Adipose tissue (tissue), 3 donors: Measurements from ENCODE around the gene C1QTNF2. TPM values are rescaled to one million over a fixed set of nuclear protein-coding genes. Genes with fewer than 3 reads are reported as not detected.
"Not testable (repeated sequence)": the region's sequence is repeated elsewhere in the genome, so short reads cannot be mapped to it uniquely, and the experiment has no call there.

Source experiments
- H3K27ac ChIP-seq: one replicate; pipeline ENCODE4 v1.5.1; 2013; ENCODE audit warnings: low read depth, low read length
- WGBS, 3 donors: extraction: QIAGEN DNeasy Blood & Tissue Kit; methylation state at CpG; one replicate each; pipeline ENCODE4 v1.1.7; 2013; 5-methylcytosine and 5-hydroxymethylcytosine counted together
- polyA plus RNA-seq, 3 donors: library from polyadenylated mRNA; stranded (reverse); fragments of 200-250 nt; gene quantifications; one replicate each; pipeline ENCODE4 v1.2.3, GENCODE V29; 2013
- donor health status: healthy with polysubstance abuse.
- donor health status: Bipolar disorder and iron deficiency.
- donor health status: healthy.

The C1QTNF2 gene
- polyA plus RNA-seq, 3 donors: 0.14 to 0.67 (median 0.56) TPM

DNA sequence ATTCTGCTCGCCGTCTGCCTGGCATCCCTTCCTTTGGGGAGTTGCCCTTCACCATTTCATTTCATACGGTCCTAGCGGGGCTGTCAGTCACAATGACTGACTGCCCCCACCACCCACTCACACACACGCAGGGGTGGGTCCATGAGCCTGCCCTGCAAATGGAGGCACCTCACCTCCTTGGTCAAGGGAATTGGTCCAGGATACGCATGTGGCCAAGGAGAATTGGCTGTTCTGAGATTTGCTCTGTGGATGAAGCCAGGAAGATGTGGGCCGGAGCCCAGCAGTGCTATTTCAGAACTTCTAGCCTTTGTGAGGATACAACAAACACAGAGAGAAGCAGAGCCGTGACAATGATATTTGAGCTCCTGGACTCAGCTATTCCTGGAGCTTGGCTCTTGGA, 17.0 kb downstream of the C1QTNF2 start:
- 80 to 89% (median 81%) methylated on average over 8 of the region's 8 CpGs for WGBS, 3 donors
- no peak overlapping the region for H3K27ac ChIP-seq

- no peak overlapping the region for H3K27ac ChIP-seq
- 88 to 96% (median 91%) methylated on average over 4 of the region's 4 CpGs for WGBS, 3 donors
Measured at GRCh38 chr5:160352308-160352707, 18.1 kb downstream of the C1QTNF2 start.

DNA sequence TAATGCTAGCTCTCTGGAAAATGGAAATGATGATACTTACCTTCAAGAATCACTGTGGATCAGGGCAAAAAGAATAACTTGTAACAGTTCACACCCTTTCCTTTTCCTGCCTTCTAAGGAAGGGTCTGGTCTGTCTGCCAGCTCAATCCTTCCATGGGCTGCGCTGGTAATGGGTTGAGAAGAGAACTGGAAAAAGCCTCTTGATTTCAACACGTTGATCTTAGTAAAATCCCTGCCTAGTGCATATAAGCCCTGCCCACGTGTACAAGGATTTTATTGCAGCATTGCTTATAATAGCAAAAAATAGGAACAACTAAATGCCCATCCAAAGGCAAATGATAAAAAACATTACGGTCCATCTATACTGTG, 20.5 kb downstream of the C1QTNF2 start:
- 72 to 78% (median 72%) methylated on average over 4 of the region's 4 CpGs for WGBS, 3 donors
- H3K27ac ChIP-seq: no peak overlapping the region

GRCh38 chr5:160349249-160349934, 21.0 kb downstream of the C1QTNF2 start:
- WGBS, 3 donors: 92 to 96% (median 96%) methylated on average over 27 of the region's 27 CpGs
- H3K27ac ChIP-seq: no peak overlapping the region

GRCh38 chr5:160348080-160348479, 22.3 kb downstream of the C1QTNF2 start:
- 70 to 91% (median 90%) methylated on average over 11 of the region's 11 CpGs for WGBS, 3 donors

DNA sequence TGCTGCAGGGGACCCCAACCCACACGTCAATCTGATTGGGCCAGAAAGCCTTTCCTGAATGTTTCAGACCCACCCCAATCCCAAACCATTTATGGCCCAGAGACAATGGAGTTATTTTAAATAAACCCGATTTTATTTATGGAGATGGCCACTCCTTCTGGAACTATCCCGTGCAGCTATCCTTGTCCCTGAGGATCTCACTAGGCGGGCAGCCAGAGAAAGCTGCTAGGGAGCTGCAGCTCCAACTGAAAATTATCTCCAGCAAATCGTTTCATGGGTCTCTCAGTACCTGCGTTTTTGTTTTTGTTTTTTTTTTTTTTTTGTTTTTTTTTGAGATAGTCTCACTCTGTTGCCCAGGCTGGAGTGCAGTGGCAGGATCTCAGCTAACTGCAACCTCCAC, 23.0 kb downstream of the C1QTNF2 start:
- no peak overlapping the region for H3K27ac ChIP-seq
- 47 to 74% (median 56%) methylated on average over 6 of the region's 6 CpGs for WGBS, 3 donors

More at GRCh38 chr5:160348080-160348479, 22.3 kb downstream of the C1QTNF2 start:
- H3K27ac ChIP-seq: no peak overlapping the region

DNA sequence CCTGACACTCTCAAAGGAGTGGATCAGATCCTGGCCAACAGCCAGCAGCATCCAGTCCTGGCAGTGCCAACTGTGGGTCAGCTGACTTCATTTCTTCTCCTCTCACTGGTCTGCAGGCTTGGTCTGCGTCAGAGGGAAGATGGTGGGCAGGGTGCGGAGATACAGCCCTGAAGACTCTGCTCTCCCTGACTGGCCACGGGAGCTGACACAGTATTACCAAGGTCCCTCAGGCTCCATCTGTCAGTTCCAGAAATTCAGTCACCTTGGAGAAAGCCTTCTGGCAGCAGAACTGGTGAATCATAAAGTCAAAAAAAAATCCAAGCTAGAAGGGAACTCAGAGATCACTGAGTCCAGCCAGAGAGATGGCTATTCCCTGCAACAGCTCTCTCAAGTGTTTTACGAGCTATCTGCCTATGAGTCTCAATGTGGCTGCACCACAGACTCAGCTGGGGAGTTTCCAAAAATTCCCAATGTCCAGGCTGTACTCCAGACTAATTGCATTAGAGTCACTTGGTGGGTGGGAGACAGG, 27.9 kb downstream of the C1QTNF2 start:
- no peak overlapping the region for H3K27ac ChIP-seq
- WGBS, 3 donors: 70 to 85% (median 70%) methylated on average over 4 of the region's 4 CpGs

DNA sequence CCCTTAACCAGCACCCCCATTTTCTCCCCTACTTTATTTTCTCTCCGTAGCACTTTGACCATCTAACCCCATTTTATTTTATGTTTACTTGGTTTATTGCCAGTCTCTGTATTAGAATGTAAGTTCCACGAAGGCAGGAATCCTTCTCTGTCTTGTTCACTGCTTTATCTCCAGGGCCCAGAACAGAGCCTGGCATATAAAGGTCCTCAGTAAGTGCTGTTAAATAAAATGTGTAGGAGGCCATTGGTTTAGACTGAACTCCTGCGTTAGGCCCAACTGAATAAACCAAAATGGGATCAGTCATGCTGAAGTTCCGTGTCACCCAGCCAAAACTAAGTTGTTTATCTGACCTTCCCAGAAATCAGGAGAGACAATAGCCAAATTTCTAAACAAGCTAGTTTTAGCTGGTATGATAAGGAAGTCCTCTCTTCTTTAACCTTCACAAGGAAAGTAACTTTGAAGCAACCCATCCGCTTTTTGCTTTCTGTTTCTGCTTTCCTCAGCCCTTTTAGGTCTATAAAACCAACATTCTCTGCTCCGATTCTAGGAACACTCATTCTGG, 29.0 kb downstream of the C1QTNF2 start:
- WGBS, 3 donors: 81 to 91% (median 85%) methylated on average over 6 of the region's 6 CpGs
- no peak overlapping the region for H3K27ac ChIP-seq

GRCh38 chr5:160340513-160340912, 29.9 kb downstream of the C1QTNF2 start:
- H3K27ac ChIP-seq: not testable (repeated sequence)

- no peak overlapping the region for H3K27ac ChIP-seq
- WGBS, 3 donors: 52 to 85% (median 79%) methylated on average over 10 of the region's 10 CpGs
Measured at GRCh38 chr5:160339406-160340130, 30.9 kb downstream of the C1QTNF2 start.

GRCh38 chr5:160334716-160335115, 35.7 kb downstream of the C1QTNF2 start:
- 73 to 81% (median 76%) methylated on average over 3 of the region's 3 CpGs for WGBS, 3 donors
- H3K27ac ChIP-seq: not testable (repeated sequence)

GRCh38 chr5:160333721-160334120, 36.7 kb downstream of the C1QTNF2 start:
- 63 to 86% (median 76%) methylated on average over 3 of the region's 3 CpGs for WGBS, 3 donors
- H3K27ac ChIP-seq: no peak overlapping the region

GRCh38 chr5:160330212-160330611, 40.2 kb downstream of the C1QTNF2 start:
- 78 to 83% (median 80%) methylated on average over 4 of the region's 4 CpGs for WGBS, 3 donors
- H3K27ac ChIP-seq: no peak overlapping the region

GRCh38 chr5:160327818-160328217, 42.6 kb downstream of the C1QTNF2 start:
- H3K27ac ChIP-seq: no peak overlapping the region
- 67 to 88% (median 83%) methylated on average over 6 of the region's 6 CpGs for WGBS, 3 donors

GRCh38 chr5:160326981-160327380, 43.4 kb downstream of the C1QTNF2 start:
- 71 to 88% (median 84%) methylated on average over 2 of the region's 2 CpGs for WGBS, 3 donors

DNA sequence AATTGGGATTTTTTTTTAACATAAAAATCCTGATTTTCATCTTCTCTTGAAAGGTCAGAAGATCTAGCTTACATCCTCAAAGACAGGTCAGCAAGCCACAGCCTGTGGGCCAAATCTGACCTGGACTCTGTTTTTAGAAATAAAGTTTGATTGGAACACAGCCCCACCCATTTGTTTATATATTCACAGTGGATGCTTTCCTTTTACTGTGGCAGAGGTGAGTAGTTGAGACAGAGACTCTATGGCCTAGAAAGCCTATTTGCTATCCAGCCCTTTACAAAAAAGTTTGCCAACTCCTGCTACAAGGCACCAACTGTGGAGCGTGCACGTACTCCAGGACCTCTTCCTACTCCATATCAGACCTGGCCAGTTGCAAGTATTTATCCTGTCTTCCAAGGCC, 44.7 kb downstream of the C1QTNF2 start:
- no peak overlapping the region for H3K27ac ChIP-seq
- 81 to 89% (median 88%) methylated on average over 2 of the region's 2 CpGs for WGBS, 3 donors

More at GRCh38 chr5:160326981-160327380, 43.4 kb downstream of the C1QTNF2 start:
- no peak overlapping the region for H3K27ac ChIP-seq

DNA sequence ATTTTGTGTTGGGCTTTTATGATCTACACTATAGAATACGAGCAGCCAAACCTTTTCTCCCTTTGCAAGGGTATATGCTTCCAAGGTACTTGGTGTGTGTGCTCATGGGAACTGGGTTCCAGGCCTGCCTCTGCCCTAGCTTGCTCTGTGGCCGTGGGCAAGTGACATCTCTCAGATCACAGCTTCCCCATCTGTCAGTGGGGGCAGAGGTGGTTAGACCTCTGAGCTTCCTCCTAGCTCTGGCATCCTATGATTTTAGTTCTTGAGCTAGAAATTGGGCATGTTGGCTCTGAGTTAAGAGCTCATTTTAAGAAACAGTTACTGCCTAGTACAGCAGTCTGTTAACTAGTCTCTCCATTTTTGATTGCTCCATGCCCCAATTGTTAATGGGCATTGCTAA, 45.5 kb downstream of the C1QTNF2 start:
- H3K27ac ChIP-seq: no peak overlapping the region
- WGBS, 3 donors: 61 to 76% (median 64%) methylated on average over 2 of the region's 2 CpGs

GRCh38 chr5:160318409-160318808, 52.0 kb downstream of the C1QTNF2 start:
- WGBS, 3 donors: 66 to 94% (median 74%) methylated on average over 4 of the region's 4 CpGs
- no peak overlapping the region for H3K27ac ChIP-seq

DNA sequence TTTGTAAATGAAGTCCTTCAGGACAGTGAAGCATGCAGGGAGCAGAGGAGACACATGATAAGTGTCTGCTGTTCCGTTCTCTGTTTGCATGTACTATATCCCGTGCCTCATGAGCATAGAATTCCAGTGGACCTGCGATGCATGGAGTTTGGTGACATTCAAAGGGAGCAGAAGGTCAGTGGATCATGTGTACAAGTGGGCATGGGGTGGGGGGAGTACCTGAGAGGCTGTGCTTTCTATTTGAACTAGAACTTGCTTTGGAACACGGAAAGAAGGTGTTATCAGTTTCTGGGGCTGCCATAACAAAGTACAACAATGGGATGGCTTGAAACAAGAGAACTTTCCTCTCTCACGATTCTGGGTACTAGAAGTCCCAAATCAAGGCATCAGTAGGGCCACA, 53.0 kb downstream of the C1QTNF2 start:
- WGBS, 3 donors: 64 to 81% (median 75%) methylated on average over 5 of the region's 5 CpGs
- no peak overlapping the region for H3K27ac ChIP-seq
